Activated CD4-positive, alpha-beta T cell treated with anti-CD3 and anti-CD28 coated beads, Interleukin-2, amount 50 U/mL, for 24 hours (primary cell): ENCODE measurements around the gene ATF7.

ENCODE experiments used
- DNase-seq, 2 donors: peaks; one replicate each; pipeline ENCODE4 v3.0.0-alpha.2; 2020; ENCODE audit warnings: low read depth in 1 of 2, low spot score in 1 of 2

Gene ATF7

DNA sequence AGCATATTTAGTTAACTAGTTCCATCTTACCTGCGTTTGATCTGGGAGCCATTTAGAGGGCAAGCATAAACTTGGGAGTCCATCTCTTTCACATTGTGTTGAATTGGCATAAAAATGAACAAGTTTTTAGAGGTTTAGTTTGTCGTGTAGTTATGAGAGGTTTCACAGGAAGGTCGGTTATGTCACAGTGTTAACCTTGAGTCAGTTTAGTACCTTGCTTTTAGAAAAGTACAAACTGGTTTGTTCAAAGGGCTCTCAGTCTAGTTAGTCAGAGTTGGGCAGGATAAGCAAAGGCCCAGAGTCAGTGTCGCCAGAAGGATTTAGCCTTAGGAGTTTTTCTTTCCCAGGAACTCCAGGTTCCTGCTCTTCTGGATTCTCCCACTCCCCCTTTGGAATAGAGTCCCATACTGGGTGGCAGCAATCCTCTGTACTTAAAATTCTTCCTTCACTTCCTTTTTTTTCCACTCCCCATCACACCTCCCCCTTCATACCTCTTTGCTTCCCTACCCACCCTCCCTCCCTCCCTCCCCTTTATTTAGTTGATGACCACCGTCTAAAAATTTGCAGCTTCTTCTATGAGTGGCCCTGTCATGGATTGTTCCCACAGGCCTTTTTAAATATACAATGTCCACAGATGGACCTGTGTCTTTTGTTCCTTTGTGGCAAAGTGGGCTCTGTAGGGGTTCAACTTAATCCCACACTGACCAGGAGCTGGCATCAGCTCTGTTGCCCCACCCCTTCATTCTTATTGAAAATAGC lies 162.2 kb downstream of the ATF7 start:
- DNase-seq: no peak

DNA sequence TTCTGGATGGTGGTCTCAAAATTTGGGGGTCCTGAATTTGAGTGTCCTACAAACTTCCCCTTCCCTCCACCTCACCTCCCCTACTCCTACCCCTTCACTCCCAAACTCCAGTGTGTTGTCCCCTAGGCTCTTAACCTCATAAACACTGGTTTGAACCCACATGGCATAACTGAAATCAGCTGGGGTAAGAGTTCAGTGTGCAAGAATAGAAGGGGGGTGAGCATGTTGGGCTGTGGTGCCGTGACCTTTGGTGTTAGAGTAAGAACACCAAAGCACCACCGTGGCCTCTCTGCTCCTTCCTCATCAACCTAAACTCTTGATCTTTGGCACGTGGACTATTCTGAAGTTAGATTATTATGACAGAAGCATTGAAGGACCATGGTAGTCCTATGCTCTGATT lies 163.2 kb downstream of the ATF7 start:
- no peak for DNase-seq

DNA sequence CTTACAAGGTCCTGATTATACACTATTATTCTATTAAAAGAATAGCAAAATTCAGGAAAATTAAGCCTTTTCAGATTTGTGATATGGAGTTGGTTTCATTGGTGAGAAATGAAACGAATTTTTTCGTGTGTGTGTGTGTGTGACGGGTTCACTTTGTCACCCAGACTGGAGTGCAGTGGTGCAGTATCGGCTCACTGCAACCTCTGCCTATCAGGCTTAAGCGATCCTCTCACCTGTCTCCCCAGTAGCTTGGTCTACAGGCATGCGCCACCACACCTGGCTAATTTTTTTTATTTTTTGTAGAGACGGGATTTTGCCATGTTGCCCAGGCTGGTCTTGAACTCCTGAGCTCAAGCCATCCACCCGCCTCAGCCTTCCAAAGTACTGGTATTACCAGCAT lies 164.6 kb downstream of the ATF7 start:
- no peak for DNase-seq

DNA sequence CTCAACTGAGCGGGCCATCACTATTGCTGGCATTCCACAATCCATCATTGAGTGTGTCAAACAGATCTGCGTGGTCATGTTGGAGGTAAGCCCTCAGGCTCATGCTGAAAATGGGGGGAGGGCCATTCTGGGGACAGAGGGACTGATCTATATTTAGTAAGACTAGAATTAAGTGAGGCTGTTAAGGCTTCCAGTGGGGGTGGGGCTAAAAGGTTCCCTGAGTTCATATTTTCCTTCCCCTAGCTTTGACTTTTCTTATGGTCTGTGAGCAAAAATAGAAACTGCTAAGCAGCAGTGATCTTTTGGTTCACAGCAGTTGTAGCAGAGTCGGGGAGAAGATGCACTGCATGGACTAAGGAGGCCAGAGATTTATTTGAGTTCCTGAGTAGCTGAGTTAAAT lies 165.1 kb downstream of the ATF7 start:
- DNase-seq: no peak

DNA sequence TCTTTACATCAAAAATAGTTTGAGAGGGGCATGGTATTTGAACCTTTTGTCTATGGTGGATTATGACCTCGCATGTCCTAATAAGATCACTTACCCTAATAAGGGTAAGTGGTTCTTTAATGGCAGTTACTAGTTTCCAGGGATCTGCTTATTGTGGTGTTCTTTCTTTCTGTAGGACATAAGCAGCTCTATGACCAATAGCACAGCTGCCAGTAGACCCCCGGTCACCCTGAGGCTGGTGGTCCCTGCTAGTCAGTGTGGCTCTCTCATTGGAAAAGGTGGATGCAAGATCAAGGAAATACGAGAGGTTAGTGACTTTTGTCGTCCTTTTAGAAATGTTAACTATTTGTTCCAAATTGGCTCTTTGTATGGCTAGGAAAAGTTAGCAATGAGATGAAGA lies 167.1 kb downstream of the ATF7 start:
- no peak for DNase-seq
